Measurements from ENCODE around the gene R3HCC1L. TPM values are rescaled to one million over a fixed set of nuclear protein-coding genes. Genes with fewer than 3 reads are reported as not detected.

Gene R3HCC1L
- total RNA-seq, 3 donors from 2014 or later: 12.2 to 28.5 (median 20.6) TPM

- no peaks in the 10 kb centered on the region for H3K36me3 ChIP-seq
- peak overlapping the region in 1 of 3 donors; percentile 22 for H3K4me3 ChIP-seq
- H3K9me3 ChIP-seq: no peaks in the 10 kb centered on the region
- DNase-seq (ENCODE audit: low spot score in 2 of 2): peak in 1 of 2 donors; percentile 66
- H3K27ac ChIP-seq: peak overlapping the region; percentile 90 to 93
- no peaks in the 10 kb centered on the region for H3K27me3 ChIP-seq
- intact Hi-C loops (cut with DNase I; ENCODE audit: low total_unique reads): no loop called here
- peaks cover 11 to 27% of the 10 kb centered on the region in 2 donors for H3K4me1 ChIP-seq
- TF ChIP-seq POLR2A (IDR thresholded peaks at IDR 0.05) (no peak), POLR2AphosphoS5 (IDR thresholded peaks at IDR 0.05) (no peak), CTCF (IDR thresholded peaks at IDR 0.05) (no peak)
Measured at GRCh38 chr10:98265403-98266378, 131.2 kb downstream of the R3HCC1L start.

DNA sequence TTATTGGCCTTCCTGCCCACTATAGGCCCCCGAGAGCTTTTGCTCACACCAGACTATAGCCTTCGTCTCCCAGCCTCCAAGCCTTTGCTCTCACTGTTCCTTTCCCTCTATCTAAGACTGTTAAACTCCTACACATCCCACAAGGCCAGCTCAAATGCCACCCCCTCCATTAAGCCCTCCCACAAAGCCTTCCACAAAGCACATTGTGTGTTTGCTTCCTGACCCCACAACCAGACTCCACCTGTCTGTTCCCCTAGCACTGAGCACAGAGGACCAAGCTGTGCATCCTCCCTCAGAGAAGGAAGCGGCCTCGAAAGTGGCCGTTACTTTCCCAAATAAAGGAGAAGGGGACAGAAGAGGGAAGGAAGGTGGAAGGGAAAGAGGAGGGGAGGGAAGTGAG lies 132.2 kb downstream of the R3HCC1L start:
- no peak for DNase-seq (ENCODE audit: low spot score in 2 of 2)
- intact Hi-C loops (cut with DNase I; ENCODE audit: low total_unique reads): no loop called here
- TF ChIP-seq CTCF (IDR thresholded peaks at IDR 0.05) (no peak), POLR2A (IDR thresholded peaks at IDR 0.05) (no peak), POLR2AphosphoS5 (IDR thresholded peaks at IDR 0.05) (no peak)
- H3K27me3 ChIP-seq: no peaks in the 10 kb centered on the region
- no peaks in the 10 kb centered on the region for H3K36me3 ChIP-seq
- no peaks in the 10 kb centered on the region for H3K9me3 ChIP-seq
- peak overlapping the region in 2 of 3 donors; percentile 19 to 53 for H3K4me3 ChIP-seq
- H3K27ac ChIP-seq: peak overlapping the region; percentile 90 to 93
- H3K4me1 ChIP-seq: peaks cover 11 to 27% of the 10 kb centered on the region in 2 donors

- intact Hi-C loops (cut with DNase I; ENCODE audit: low total_unique reads): no loop called here
- H3K9me3 ChIP-seq: no peaks in the 10 kb centered on the region
- TF ChIP-seq CTCF (IDR thresholded peaks at IDR 0.05) (no peak), POLR2AphosphoS5 (IDR thresholded peaks at IDR 0.05) (no peak), POLR2A (IDR thresholded peaks at IDR 0.05) (no peak)
- no peak for DNase-seq (ENCODE audit: low spot score in 2 of 2)
- H3K4me3 ChIP-seq: peak overlapping the region; percentile 52 to 75 (median 53)
- H3K27ac ChIP-seq: peak overlapping the region; percentile 90 to 93
- H3K4me1 ChIP-seq: peaks cover 11 to 27% of the 10 kb centered on the region in 2 donors
- no peaks in the 10 kb centered on the region for H3K27me3 ChIP-seq
- no peaks in the 10 kb centered on the region for H3K36me3 ChIP-seq
Measured at GRCh38 chr10:98267069-98267893, 132.8 kb downstream of the R3HCC1L start.

DNA sequence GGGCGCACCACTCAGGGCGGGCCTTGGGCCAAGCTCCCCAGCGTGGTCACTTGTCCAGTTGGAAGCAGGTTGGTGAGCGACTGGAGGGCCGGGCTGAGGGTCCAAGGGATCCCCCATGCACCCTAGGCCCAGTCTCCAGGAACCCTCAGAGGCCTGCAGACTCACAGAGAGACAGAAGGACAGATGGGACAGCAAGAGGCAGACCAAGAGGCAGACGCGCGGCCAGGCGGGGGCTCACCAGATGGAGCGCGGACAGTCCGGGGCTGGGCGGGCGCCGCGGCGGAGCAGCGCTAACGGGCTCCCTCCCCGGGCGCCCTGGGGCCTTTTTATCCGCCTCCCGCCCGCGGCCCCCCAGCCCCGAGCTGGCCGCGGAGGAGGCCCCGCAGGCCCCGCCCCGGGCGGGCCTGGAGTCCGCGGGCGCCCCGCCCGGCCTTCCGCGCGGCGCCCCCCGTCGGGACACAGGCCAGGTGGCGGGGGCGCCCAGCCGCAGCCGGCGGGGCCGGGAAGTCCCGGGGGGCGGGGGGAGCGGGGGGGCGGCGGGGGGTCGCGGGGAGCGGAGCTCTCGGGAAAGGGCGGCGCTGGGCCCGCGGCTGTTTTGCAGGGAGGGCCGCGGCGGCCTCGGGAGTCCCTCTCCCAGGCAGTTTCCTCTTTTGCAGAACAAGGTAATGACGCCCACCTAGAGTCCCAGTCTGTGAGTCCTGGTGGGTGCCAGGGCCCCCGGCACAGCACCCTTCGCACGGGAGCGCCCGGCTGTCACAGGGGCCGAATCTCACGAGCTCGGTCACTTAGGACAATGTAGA lies 133.6 kb downstream of the R3HCC1L start, which contains the start of gene LOXL4:
TSS of gene LOXL4 (minus strand) at position 301 of the 800 bp plus-strand sequence. CDS start 5,175 bp downstream, outside the sequence.
- intact Hi-C loops (cut with DNase I; ENCODE audit: low total_unique reads): no loop called here
- TF ChIP-seq POLR2AphosphoS5 (IDR thresholded peaks at IDR 0.05) (no peak), CTCF (IDR thresholded peaks at IDR 0.05) (no peak), POLR2A (IDR thresholded peaks at IDR 0.05) (no peak)
- no peaks in the 10 kb centered on the region for H3K27me3 ChIP-seq
- no peaks in the 10 kb centered on the region for H3K36me3 ChIP-seq
- DNase-seq (ENCODE audit: low spot score in 2 of 2): peak in 1 of 2 donors; percentile 47
- H3K27ac ChIP-seq: peak within 1 kb of the TSS; percentile 90 to 93
- peak within 1 kb of the TSS; percentile 52 to 75 (median 53) for H3K4me3 ChIP-seq
- peaks cover 11 to 27% of the 10 kb centered on the region in 2 donors for H3K4me1 ChIP-seq
- H3K9me3 ChIP-seq: no peaks in the 10 kb centered on the region

Measured in breast epithelium (tissue), 4 donors.